Measurements from ENCODE around the gene KPNB1.

KPNB1 gene

DNA sequence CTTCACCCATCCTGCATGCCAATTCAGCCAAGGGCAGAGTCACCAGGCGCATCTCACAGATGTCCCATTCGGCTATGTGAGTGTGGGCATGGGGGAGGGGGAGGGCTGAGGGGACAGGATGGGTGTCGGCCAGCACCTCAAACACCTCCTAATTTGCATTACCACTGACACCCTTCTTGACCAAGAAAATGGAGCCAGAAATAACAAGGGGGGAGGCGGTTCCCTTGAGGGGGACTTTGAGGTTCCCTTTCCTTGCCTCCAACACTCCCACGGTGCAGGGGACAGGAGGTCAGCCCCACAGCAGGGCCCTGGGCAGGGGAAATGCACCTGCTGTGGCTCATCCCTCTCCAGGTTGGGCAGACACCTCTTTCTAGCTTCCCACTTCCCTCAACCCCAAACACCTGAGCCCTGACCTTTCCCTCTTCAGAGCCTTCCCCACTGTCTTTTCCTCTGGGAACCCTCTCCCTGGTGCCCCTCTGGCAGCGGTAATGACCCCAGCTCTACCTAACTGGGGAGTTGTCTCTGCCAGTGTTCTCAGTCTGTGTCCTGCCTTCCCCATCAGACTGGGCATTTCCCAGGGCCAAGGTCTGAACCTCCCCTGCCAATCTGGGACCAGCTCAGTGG is 65.2 kb downstream of the KPNB1 start:
- peak; percentile 48 for DNase-seq

DNA sequence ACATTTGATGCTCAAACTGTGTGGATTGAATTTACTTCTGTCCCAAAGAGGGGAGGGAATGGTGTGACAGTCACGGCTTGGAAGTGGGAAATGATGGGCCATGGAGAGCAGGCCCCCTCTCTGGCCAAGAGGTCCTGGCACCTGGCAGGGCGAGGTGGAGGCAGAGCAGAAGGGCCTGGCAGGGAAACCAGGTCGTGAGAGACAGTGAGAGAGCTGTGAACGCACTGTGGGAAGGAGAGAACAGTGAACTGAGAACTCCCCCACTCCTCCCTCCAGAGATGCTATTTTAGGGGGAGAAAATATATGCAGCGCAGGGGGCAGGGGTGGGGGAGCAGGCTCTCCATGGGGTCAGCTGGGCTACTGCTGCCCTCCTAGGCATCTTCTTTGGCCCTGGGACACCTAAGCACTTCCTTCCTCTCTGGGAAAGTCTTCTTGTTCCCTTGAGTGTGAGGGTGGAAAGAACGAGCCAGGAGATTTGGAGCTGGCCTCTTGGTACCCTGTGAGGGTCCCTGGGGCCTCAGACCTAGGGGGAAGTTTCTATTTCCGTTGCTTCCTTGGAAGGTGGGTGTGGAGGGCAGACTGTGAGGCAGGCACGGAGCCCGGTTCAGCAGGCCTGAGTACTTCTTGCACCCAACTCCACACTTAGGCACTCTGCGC is 66.1 kb downstream of the KPNB1 start:
- DNase-seq: no peak

DNA sequence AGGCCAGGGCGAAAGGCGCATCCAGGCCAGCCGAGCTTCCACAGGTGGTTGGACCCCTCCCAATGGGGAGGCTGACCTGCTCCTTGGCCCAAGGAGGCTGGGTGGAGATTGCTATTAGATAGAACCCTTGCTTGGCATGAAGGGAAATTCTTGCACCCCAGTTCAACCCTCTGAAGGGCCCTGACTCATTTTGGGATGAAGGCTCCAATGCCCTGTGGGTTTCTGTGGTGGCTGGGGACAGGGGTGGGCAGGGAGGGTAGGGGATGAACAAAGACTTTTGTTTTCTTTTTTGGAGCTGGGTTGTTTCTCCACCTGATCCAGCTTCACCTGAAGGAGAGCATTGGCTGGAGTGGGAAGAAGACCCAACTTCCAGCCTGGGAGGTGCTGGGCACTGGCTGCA is 66.7 kb downstream of the KPNB1 start:
- no peak for DNase-seq

DNA sequence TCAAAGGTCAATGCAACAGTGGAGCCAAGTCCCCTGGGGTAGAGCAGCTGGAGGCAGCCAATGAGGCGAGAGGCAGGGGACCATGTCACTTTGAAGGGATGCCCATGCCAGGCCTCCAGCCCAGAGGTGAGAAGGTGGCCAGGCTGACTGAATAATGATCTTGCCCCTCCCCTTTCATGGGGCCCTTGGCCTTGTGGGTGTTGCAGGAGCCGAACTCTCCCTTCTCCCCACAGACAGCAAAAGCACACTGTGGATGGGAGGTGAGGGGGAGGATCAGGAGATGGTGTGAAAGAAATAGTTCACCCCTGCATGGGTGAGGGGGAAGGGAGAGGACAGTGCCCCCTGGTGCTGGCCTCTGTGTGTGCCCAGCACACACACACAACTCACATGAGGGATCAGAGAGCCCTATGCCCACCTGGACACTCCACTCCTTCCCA is 67.6 kb downstream of the KPNB1 start:
- no peak for DNase-seq

- no peak for DNase-seq
Measured at GRCh38 chr17:47717979-47718621, 68.4 kb downstream of the KPNB1 start.

- no peak for DNase-seq
Measured at GRCh38 chr17:47718634-47719405, 69.1 kb downstream of the KPNB1 start.

DNA sequence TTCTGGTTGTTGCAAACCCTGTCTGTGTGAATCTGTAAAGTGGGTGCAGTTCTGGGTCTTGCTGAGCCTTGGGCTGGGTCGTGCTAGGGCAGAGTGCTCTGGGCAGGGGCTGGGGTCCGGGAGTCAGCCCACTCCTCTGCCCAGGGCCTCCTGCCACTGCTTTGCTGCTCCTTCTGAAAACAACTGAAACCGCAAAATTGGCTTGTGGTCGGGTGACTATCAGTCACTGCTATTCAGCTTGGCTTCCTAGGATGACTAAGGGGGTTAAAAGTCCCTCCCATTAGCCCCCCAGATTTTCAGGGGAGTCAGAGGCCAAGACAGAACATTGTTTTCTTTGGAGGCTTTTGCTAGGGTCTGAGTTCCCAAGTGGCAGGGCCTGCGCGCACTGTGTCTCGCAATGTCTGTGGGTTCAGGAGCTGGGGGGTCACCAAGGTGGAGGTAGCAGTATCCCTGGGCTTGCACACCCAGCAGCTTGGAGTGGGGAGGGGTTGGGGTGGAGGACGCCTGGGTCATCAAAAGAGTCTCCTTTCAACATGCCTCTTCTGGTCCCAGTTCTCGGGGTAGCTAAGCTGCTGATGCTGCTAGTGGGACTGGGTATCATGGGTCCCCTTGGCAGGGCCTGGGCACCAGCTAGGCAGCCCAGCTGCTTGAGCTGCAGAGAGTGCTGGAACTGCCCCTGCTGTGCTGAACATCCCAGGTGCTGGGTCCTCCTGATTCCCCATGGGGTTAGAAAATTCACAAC is 69.9 kb downstream of the KPNB1 start:
- no peak for DNase-seq

GRCh38 chr17:47720196-47720595 is 70.5 kb downstream of the KPNB1 start:
- no peak for DNase-seq

GRCh38 chr17:47720754-47721533 is 71.2 kb downstream of the KPNB1 start:
- DNase-seq: peak; percentile 60

DNA sequence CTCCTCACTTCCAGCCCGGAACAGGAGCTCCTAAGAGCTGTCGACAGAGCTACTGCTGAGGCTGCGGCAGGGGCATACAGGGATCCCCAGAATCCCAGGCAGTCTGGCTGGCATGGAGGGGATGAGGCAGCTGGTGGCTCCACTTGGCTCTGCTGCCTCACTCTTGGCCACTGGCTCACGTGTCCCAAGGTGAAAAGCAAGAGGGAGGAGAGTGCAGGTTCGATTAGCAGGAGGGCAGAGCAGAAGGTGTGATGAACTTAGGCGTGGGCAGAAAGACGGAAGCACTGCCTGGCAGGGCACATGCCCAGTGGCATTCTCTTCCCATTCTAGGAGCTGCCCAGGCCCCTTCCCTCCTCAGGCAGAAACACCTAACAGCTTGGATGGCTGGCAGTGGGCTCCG is 72.0 kb downstream of the KPNB1 start:
- no peak for DNase-seq

GRCh38 chr17:47724705-47725104 is 75.0 kb downstream of the KPNB1 start:
- no peak for DNase-seq

- DNase-seq: no peak
Measured at GRCh38 chr17:47725446-47726111, 75.9 kb downstream of the KPNB1 start.

DNA sequence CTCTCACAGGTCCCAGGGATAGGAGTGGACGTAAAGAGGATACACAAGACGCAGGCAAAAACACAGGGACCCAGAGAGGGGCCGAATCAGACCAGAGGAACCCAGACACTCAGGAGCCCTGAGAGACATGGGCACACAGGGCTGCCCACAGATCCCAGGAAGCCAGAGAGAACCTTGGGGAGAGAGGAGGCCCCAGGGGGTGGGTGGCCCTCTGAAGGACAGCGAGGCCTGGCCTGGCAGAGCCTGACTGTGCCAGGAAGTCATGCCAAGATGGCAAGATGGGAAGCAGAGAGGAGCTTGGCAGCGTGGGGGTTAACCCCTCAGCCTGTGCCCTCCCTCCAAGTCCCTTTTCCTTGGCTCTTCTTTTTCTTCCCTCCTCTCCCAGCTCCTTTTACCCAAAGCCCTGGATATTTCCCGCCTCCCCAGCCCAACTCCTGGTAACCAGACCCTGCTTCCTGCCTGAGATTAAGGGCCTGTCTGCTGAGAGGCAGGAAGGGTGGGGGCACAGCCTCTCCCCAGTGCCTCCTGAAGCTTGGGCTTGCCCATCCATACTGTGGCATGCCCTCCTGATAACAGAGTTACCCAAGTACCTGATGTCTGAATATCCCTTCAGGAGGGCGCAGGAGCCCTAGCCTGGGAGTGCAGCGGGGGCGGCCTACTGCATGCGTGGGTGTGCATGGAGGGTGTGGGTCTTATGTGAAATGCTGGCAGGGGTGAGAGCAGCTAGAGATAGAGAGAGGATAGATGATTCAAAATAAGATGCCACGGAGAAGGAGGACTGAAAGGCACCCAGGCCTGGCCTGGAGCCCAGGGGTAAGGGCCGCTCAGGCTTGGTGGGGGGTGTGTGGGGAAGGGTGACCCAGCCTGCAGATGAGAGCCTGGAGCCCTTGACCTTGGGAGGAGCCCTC is 77.3 kb downstream of the KPNB1 start:
- no peak for DNase-seq

DNA sequence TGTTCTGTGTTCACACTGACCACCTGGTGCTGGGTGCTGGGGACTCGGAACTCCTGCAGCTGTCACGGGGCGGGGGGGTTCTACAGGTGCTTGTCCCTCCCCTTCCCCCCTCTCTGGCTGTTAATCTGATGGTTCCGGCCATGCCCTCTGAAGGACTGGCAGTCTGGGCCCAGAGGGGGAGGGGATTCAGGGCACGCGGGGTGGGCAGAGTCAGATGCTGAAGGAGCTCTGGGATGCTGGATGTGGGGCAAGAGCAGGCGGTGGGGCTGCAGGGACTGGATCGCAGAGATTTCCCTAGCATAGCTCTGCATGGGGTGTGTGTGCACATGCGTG is 78.0 kb downstream of the KPNB1 start:
- no peak for DNase-seq

DNA sequence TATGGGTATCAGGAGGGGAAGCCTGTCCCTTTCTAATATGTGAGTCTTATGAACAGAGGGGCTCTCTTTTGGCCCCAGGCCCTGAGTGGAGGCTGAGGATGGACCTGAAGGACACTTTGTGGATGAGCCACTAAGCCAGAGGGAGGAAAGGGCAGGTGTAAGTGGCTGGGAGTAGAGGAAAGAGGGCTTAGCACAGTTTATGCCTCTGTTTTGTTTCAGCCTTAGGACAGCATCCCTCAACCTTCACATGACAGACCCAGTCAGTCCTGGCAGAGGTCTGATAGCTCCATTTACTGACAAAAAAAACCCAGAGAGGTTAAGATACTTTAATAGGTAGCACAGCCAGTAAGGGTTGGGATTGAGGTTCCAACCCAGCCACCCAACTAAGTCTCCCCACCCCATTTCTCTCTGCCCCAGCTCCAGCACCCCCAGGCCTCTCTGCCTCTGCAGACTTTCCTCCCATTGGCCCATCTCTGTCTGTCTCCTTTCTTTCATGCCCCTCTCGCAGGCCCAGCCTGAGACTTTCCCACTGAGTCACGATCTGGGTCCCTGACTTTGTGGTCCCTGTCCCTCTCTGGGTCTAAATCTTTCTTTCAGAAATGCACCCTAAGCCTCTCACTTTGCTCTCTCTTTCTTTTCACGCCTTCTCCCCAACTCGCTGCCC is 78.6 kb downstream of the KPNB1 start:
- DNase-seq: peak; percentile 7

GRCh38 chr17:47729476-47729875 is 79.8 kb downstream of the KPNB1 start:
- peak; percentile 10 for DNase-seq

- DNase-seq: peak; percentile 7
Measured at GRCh38 chr17:47730681-47731080, 81.0 kb downstream of the KPNB1 start.

GRCh38 chr17:47731396-47731795 is 81.7 kb downstream of the KPNB1 start:
- DNase-seq: no peak

GRCh38 chr17:47732399-47733046 is 82.8 kb downstream of the KPNB1 start:
- no peak for DNase-seq

All from CD4-positive, alpha-beta T cell treated with Interleukin-15 for 1 hour (primary cell).